Activated CD4-positive, alpha-beta T cell treated with anti-CD3 and anti-CD28 coated beads for 1 hour (primary cell): ENCODE measurements around the gene DAB1.
"Not testable (repeated sequence)": the region's sequence is repeated elsewhere in the genome, so short reads cannot be mapped to it uniquely, and the experiment has no call there.

Experiments used
- DNase-seq: peaks from one replicate; pipeline ENCODE4 v3.0.0-alpha.2; 2020

Gene DAB1

DNA sequence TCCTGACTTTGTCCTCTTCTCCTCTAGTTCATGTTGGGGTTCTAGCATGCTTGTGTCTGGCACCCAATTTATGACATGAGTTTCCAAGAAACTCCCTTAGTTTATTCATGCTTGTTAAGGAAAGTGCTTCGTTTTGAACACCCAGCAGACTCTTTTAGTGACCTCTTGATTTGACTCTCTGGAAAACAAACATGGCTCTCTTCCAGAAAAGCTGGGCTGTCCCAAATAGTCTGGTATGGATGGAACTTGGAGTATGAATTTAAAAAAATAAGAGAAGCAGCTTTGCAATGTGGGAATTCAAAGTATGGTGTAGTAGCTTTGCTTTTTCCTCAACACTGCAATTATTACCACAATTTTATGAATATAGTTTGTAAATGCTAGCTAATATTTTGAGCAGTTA lies 314.6 kb downstream of the DAB1 start:
- DNase-seq: no peak

DNA sequence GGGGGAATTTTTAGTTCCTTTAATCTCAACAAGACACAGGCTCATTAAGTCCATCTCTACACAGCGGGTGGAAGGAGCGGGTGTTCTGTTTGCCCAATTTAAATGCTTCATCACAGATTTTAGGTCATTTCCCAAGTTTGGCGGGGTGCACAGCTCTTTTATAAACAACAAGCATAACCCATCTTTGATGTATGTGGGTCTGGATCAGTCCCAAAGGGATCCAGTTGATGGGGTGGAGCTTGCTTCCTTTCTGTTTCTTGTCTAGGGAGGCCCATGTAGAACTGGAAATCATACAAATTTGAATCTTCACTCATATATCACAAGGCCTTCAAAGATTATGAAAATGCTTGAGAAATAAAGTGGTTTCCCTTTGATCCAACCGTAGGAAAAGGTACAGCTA lies 317.6 kb downstream of the DAB1 start:
- DNase-seq: no peak

DNA sequence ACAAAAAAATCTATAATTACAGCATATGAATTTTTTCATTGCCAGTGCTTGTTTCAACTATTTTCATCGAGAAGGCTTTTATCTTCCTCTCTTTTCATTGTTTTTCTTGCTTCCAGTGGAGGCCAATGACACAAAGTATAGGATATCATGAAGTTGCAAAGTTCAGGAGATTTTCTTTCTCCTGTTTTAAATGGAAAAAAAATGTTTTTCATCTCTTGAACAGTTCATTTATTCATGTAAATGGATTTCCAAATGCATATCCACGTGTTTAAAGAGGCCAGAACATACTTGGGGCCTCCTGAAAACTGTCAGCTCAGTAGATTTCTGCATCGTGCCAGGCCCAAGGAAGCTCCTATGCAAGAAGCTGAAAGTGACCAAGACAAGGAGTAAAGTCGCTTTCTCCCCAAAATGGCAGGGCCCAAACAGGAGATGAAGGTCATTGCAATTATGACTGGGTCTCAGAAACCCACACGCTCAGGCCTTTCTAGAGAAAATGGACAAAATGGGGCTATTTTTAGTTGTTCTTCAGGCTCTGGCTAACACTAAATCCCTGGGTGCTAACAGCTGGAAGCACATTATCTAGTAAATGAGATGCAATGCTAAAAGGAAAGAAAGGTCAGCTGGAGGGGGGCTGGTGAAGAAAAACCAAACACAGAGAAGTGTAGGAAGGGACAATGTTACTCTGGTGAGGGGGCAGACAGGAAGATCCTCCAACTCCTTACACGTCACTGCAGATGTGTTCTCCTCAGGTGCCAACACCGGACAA lies 321.1 kb downstream of the DAB1 start:
- no peak for DNase-seq

DNA sequence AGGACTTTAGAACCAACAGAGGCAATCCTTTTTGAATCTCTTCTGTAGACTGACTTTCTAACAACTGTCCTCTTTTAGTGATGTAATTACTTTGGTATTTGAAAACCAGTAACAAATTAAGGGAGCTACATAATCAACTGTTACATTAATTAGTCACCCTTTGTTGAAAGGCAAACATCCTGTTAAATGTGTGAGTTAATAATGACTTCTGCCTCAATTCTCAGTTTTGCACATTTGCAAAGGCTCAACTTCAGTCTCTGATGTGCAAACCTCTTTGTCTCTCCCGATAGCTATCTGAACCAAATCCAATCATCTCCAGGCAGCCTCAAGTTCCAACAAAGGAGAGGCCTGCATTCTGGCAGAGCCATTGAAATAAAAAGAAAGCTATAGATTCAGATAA lies 322.7 kb downstream of the DAB1 start:
- no peak for DNase-seq

DNA sequence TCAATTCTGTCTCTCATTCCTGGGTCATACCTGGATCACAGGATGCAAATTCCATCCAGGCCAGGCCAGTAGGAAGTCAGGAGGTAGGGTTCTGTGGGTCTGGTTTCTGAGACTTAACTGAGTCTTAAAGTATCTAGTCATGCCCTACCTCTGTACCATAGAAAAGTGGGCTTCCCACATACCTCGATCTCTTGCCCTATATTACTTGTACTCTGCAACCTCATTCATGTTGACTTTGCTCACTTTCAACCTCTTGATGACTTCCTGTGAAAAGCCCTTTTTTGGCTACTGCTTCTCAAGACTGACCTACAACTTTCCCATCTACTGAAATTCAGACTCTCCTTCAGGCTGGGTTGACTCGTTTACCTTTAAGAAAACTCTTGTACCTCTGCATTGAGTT lies 329.1 kb downstream of the DAB1 start:
- no peak for DNase-seq

DNA sequence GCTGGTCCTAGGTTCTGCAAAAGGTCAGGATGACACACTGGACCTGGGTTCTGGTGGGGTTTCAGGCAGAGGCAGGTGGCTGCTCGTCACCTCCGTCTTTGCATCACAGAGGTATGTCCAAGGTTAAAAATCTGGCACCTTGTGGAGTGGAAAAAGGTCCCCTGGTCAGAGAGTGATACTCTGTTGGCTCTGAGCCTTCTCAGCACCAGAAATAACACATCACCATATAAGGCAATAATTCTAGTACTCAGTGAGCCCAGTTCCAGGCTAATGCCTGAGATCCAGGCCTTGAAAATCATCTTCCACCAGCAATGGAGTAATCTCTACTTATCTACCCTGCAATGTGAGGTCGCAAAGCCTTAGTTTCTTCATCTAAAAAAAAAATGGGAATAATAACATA lies 330.7 kb downstream of the DAB1 start:
- DNase-seq: no peak

DNA sequence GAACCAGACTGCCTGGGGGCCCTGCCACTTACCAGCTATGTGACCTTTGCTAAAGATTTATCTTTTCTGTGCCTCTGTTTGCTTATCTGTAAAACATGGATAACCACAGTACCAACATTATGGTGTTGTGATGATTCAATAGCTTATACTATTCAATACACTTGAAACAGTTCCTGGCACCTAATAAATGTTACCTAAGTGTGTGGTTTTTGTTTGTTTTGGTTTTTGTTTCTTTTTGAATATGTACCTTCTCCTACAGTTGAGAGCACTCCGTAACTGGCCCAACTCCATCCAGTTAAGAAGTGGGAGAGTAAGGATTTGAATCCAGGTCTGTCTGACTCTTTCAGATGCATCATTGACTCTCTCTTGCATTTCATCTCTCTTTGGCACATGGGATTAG lies 332.2 kb downstream of the DAB1 start:
- no peak for DNase-seq

DNA sequence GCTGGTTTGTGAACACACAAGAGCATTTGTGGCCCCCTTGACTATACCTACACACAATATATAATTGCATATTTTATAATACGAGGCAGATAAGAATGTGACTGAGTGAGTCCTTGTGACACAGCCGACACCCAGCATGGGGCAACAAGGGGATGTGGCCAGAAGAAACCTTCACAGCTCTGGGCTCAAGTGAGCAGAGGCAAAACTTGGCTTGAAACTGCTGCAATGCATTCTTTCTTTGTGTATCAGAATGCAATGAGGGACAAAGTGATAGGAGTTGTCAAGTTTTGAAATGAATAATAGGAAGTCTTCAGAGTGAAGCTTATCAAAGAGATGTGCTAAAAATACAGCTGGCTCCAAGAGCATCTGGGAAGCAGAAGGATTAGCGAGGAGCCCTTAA lies 334.0 kb downstream of the DAB1 start:
- no peak for DNase-seq

DNA sequence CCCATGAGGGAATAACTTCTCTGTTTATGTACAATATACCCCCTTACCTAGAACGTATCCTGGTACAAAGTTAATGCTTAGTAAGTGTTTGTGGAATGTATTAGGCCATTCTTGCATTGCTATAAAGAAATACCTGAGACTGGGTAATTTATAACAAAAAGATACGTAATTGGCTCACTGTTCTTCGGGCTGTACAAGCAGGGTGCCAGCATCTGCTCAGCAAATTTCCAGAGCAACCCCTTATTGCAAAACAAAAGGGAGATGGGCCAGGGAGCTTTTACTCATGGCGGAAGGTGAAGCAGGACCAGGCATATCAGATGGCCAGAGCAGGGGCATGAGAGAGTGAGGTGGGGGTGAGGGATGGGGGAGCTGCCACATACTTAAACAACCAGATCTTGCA lies 334.6 kb downstream of the DAB1 start:
- DNase-seq: no peak

DNA sequence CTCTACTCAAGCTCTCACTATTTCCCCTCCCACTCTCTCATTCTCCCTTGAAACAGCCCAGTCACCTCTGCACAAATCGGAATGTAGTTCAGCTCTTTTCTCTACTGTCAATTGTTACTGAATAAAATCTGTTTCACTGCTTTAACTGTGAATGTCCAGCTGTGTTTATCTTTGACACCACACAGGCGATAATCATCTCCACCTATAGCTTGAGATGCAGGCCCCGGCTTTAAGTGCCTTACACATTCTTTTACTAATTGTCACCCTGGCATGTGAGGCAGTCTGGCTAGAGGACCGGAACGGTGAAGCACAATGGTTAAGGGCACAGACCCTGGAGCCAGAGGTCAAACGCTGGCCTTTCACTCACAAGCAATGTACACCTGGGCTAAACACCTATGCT lies 335.2 kb downstream of the DAB1 start:
- DNase-seq: no peak

DNA sequence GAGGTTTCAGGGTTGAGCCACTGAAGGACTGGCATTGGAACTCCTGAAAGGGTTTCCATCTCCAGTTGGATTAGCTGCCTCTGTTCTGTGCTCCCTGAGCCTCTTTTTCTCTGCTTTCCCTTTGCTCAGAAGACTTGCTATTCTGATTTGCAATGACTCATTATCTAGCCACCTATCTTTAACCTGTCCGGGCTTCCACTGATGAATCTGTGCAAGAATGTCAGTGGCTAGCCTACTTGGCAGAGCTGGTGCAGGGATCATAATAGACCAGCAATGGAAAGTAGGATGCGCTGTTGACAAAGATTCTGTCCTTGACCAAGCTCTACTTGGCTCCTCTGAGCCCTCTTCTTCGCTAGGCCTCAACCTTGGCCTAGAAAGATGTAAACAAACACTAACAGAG lies 336.2 kb downstream of the DAB1 start:
- DNase-seq: not testable (repeated sequence)

DNA sequence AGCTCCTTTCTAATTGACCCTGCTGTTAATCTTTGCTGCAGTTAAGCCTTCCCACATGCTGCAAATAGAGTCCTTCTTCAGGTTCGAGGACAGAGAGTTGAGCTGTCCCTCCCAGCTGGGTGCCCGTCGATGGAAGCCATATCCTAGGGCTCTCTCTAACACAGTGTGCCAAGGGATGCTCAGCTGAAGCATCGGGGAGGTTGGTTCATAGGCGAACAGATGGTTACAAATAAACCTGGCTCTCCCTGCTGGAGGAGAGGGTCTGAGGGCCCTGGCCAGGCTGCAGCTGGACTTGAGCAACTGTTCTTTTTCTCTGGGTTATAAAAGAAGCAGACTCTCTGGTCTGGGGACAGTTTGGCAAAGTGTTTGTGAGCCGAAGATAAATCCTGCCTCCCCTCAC lies 337.7 kb downstream of the DAB1 start:
- DNase-seq: no peak

DNA sequence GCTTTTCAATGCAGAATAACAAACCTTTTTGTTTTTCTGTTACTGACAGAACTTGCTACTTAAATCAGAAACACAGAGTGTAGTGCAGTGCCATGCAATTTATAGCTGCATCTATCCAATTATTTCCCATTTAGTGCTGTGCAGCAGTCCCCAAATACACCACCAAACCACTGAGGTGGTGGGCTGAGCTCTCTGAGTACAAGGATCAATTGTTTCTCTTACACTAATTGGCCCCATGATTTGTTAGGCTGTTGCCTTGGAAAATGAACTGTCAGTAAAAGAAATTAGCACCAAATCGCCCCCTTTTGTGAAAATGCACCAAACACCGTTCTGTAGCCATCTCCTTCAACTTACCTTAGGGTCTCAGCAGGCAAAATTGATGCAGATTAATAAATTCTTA lies 339.2 kb downstream of the DAB1 start:
- DNase-seq: no peak

DNA sequence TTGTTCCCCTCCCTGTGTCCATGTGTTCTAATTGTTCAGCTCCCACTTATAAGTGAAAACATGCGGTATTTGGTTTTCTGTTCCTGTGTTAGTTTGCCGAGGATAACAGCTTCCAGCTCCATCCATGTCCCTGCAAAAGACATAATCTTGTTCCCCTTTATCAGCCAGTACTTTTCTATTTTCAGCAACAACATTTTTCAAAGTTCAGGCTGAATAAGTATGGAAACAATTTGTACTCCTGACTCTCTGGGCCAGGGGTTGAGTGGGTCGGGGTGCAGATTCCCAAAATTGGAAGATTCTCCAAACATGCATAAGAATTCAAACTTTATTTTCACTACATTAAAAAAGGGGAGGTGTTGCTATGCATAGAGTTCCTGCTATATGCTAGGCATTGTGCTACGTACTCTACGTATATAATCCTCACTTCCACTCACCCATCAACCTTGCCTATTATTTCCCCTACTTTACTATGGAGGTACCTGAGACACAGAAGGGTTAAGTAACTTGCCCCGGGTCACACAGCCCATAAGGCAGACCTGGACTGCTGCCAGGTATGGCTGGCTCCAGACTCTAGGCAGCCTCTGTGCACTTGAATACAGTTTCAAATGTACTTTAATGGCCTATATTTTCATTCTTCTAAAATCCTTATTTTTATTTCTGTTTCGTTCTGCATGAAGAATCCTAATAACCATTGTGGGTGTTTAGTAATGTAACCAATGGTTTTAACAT lies 341.0 kb downstream of the DAB1 start:
- no peak for DNase-seq

DNA sequence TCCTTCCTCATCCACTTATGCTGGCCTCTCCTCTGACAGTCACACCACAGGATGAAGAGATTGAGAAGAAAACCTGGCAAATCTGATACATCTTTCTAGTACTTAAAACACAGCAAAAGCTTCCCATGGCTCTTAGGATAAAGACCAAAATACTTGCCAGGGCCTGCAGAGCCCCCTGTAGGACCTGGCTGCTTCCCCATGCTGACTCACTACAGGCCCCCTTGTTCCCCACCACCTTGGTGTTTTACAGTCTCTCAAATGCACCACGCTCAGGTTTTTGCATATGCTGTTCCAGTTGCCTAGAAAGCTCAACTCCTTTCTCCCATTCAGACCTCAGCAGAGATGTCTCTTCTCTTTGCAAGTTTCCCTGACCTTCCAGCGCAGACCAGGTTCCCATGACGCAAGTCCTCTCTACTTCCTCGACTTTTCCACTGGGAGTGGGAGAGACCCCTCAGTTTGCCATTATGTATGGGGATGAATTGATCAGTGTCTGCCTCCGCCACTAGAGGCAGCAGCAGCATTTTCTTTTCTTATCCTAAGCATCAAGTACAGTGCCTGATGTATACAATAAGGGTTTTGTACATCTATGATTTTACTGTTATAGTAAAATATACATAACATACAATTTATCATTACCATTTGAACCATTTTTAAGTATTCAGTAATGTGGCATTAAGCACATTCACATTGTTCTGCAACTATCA lies 344.3 kb downstream of the DAB1 start:
- no peak for DNase-seq

DNA sequence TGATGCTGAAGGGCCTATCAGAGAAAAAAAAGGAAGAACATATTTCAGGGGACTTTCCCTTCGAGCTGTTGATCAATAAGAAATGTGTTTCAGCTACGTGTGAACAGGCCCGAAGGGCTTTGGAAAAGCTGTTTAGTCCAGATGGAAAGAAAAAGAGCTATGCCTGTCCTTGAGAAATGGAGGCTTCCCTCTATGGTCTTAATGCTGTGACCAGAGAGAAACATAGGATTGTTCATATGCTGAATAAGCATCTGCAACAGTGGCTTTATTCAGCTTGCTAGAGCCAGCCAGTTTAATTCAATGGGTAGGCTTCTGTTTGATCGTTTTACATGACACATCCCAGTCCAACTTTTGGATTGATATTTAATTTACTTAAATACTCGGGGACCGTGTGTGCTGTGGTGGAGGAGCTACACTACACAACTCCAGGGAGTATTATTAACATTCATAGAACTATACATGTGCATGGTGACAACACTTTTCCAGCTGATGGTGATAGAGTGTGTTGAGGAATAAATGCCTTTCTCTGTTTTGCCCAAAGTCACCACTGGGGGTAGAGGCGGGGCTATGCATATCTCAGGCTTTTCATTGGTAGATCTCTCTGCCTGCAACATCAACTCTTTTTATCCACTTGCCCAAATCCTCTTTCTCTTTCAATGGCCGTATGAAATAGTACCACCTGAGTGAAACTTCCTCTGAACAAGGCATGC lies 351.3 kb downstream of the DAB1 start:
- no peak for DNase-seq

DNA sequence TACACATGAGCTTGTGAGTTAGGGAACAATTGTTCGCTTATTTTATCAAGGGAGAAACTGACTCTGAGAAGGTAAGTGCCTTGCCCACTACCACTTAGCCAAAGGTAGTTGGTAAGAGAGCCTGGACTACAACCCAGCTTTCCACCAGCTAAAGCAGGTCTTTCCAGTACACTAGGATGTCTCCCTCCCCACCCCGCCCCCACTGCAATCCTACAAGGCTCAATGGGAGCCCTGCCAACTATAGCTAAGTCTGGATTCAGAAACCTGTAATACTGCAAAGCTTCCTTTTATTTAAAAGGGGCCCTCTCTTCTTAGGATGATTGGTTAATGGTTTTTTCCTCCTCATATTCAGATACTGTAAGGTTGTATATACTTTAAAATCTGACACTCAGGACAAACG lies 356.0 kb downstream of the DAB1 start:
- no peak for DNase-seq

DNA sequence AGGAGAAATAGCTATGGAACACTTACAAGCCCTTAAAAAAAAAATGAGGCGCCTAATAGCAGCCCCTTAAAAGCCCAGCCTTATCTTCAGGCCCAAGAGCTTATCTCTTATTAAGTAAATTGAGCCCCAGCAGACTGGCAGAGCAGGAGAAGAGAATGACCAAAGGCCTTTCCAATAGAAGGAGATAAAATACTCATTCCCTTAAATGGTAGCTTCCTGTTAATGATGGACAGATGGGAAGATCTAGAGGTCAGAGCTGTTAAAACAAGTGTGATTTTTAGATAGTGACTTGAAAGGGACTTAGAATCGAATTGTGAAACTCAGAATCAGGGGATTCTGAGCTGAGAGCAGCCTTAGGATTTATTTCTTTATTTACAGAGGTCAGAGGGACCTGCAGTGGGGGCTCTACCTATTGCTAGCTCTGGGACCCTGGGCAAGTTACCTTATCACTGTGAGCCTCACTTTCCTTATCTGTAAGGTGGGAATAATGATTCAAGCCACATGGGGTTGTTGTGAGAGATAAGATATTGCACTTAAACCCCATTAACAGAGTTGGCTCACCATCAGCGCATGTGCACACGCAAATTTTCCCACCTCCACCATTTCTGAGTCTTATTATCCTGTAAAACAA lies 356.8 kb downstream of the DAB1 start:
- DNase-seq: no peak

DNA sequence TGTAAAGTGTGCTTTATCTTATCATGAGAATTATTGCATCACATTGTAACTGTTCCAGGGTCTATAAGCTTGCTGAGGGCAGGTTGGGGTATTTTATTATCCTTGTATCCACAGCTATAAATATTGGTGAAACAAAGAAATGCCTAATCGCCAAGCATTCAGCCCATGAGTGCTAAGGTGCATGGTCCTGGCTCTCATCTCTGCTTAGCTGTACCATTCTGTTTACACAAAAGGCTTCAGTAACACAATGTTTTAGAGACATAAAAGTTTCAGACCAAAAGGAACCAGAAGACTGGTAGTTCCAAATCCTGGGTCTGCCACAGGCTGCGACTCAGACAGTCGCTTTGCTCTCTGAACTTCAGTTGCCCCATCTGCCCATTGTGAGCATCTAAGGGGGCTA lies 358.4 kb downstream of the DAB1 start:
- DNase-seq: no peak

DNA sequence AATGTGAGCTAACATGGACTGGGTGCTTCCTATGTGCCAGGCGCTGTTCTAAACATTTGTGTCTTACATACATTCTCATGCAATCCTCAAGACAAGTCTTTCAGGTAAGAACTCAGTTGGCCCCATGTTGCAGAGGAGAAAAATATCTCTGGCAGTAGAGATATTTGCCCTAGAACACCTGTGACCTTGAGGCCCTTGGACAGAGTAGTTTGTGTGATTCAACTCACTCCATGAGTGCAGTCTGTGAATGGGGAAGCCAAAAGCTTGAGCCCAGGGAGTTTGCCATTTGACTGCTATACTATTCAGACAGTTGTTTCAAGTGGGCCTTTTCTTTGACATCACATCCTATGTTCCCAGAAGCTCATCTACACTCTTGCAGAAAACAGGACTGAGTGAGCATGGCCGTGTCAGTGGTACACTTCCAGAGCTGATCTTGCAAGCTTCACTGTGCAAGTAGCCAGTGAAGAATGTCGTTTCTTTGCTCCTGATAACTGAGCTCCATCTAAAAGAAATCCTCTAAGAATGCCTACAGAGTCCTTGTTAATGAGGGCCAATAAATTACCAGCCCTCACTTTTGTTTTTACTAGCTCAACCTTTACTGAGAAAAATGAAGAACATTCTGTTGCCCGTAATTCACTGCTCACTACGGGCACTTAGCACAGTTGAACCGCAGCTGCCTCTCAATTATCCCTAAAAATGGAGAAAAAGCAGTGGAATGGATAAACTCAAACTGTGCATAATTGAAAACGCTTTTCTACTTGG lies 359.3 kb downstream of the DAB1 start:
- DNase-seq: no peak

DNA sequence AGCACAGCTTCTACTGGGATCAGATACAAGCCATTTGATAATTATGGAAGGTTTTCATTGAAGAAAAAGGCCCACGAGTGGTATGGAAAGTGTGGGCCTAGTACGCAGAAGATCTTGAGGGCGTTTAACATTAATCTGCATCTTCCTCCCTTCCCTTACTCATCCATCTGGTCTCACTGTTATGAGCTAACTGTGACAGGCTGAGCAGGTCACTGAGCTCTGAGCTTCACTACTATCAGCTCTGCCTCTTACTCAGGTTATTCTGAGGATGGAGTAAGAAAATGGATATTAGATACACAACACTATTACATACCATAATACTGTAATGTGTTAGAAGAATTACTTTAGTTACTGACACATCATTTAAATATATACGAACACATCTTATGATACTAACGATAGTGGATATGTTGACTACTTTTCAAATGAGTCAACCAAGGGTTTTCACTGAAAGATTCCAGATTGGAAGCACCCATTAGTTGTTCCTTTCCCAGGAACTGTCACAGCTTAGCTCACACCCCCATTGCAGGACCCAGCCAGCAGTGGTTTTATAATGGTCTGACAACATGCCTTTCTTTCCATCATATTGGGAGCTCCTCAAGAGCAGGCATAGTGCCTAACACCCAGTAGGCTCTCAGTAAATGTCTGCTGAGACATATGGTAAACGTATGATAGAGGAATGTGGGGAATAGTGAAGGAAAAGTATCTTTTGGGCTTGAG lies 360.3 kb downstream of the DAB1 start:
- DNase-seq: no peak

DNA sequence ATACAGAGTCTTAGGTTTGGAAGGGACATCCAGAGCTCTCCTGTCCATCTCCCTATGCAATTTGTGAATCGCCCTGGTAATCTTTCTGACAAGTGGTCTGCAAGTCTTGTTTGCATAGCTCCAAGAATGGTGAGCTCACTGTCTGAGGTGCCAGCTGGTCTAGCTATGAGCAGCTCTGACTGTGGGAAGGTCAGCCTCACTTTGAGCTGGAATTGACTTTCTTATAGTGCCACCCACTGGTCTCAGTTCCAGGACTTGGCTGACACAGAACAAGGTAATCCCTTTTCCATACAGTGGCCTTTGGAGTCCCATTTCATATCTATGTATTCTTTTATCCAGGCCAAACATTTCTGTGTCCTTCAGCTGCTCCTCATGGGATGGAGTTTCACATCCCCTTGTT lies 362.5 kb downstream of the DAB1 start:
- DNase-seq: no peak
